ENCODE measurements around the gene SUN5. TPM values are rescaled to one million over a fixed set of nuclear protein-coding genes. Genes with fewer than 3 reads are reported as not detected.

The SUN5 gene
- total RNA-seq, 1 experiment from 2014 or later, result not detected

DNA sequence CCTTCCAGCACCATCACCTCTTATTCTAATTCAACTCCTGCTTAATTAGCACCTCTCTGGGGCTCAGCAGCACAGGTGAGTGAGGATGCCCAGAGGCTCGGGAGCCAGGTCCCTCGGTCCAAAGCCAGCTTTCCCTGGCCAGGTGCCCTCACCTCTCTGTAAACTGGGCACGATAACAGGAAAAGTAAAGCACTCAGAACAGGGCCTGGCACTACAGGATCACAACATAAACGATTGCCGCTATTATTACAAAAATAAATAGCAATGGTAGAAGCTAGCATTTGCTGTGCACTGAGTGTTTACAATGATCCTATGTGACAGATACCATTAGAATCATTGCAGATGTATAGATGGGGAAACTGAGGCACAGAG is 5.9 kb upstream of the SUN5 start:
- no peak overlapping the region for H3K9ac ChIP-seq (ENCODE audit: extremely low read depth, insufficient read length, low read length)
- H3K4me3 Mint-ChIP-seq, result no peak overlapping the region
- DNase-seq, result no peak
- H3K27me3 ChIP-seq (ENCODE audit: insufficient read depth, low read length), result no peaks in the 10 kb centered on the region
- no peaks in the 10 kb centered on the region for H3K4me1 ChIP-seq (ENCODE audit: insufficient read depth, low read length)
- H4K91ac ChIP-seq (ENCODE audit: insufficient read length, low read depth, low read length), result no peak overlapping the region
- no peak overlapping the region for H2BK5ac ChIP-seq (ENCODE audit: insufficient read length, low read length)
- H3K4me1 Mint-ChIP-seq, result peaks cover 13 to 16% of the 10 kb centered on the region in 2 experiments
- H3K9me3 ChIP-seq (ENCODE audit: control insufficient read depth, low read depth, low read length), result no peaks in the 10 kb centered on the region
- H3K23me2 ChIP-seq (ENCODE audit: insufficient read length, low read depth, low read length, poor library complexity, severe bottlenecking), result no peaks in the 10 kb centered on the region
- H2BK120ac ChIP-seq (ENCODE audit: low read depth, low read length, poor library complexity, severe bottlenecking), result no peak overlapping the region
- TF ChIP-seq, protein P1, sequence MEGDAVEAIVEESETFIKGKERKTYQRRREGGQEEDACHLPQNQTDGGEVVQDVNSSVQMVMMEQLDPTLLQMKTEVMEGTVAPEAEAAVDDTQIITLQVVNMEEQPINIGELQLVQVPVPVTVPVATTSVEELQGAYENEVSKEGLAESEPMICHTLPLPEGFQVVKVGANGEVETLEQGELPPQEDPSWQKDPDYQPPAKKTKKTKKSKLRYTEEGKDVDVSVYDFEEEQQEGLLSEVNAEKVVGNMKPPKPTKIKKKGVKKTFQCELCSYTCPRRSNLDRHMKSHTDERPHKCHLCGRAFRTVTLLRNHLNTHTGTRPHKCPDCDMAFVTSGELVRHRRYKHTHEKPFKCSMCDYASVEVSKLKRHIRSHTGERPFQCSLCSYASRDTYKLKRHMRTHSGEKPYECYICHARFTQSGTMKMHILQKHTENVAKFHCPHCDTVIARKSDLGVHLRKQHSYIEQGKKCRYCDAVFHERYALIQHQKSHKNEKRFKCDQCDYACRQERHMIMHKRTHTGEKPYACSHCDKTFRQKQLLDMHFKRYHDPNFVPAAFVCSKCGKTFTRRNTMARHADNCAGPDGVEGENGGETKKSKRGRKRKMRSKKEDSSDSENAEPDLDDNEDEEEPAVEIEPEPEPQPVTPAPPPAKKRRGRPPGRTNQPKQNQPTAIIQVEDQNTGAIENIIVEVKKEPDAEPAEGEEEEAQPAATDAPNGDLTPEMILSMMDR (conservative IDR thresholded peaks at IDR 0.05), result no peak
- no peak overlapping the region for H2AK5ac ChIP-seq (ENCODE audit: insufficient read length, low read length)
- no peak overlapping the region for H3K27ac Mint-ChIP-seq
- H3K4ac ChIP-seq (ENCODE audit: low read depth, low read length), result no peak overlapping the region
- no peak overlapping the region for H4K5ac ChIP-seq (ENCODE audit: insufficient read length, low read depth, low read length)
- WGBS (ENCODE audit: extremely low coverage, insufficient read length, low lambda C conversion rate), result no CpG with 5 or more reads among the region's 5 CpGs
- H4K20me1 ChIP-seq (ENCODE audit: control insufficient read depth, insufficient read depth, insufficient read length), result no peaks in the 10 kb centered on the region
- H3K36me3 Mint-ChIP-seq (ENCODE audit: insufficient read depth in 1 of 3, low read depth in 3 of 3), result peaks cover 0 to 3% (median 0%) of the 10 kb centered on the region in 3 experiments; a peak in 3 of 7 replicates
- H3T11ph ChIP-seq (ENCODE audit: low read length), result no peak overlapping the region
- no peak overlapping the region for H3K27ac ChIP-seq (ENCODE audit: insufficient read length, low read depth, low read length)
- no peak overlapping the region for H2BK12ac ChIP-seq (ENCODE audit: insufficient read length, low read depth, low read length)
- H4K8ac ChIP-seq (replicated peaks; ENCODE audit: insufficient read length, low read depth, low read length), result no peak overlapping the region
- peaks cover 4 to 5% of the 10 kb centered on the region in 2 experiments; a peak in 3 of 5 replicates for H3K9me3 Mint-ChIP-seq
- no peak overlapping the region for H3K18ac ChIP-seq (ENCODE audit: insufficient read length, low read depth, low read length)
- H3K4me2 ChIP-seq (ENCODE audit: insufficient read depth, insufficient read length, low read length), result no peak overlapping the region
- no peak overlapping the region; the same call in 1 of the 2 replicates for H3K14ac ChIP-seq (ENCODE audit: insufficient read depth, low read length)
- peaks cover 3% of the 10 kb centered on the region for H3K27me3 Mint-ChIP-seq (ENCODE audit: low read depth)
- no peak overlapping the region for H2AFZ ChIP-seq (ENCODE audit: low read length)
- H2BK20ac ChIP-seq (ENCODE audit: low read depth, low read length, poor library complexity, severe bottlenecking), result no peak overlapping the region
- no peak overlapping the region for H2BK15ac ChIP-seq (ENCODE audit: low read depth, low read length)
- H3K23ac ChIP-seq (ENCODE audit: insufficient read length, low read depth, low read length), result no peak overlapping the region
- no peaks in the 10 kb centered on the region for H3K79me2 ChIP-seq (ENCODE audit: insufficient read depth, low read length)
- no peak overlapping the region for H3K56ac ChIP-seq (ENCODE audit: insufficient read length, low read depth, low read length)
- H3K79me1 ChIP-seq (ENCODE audit: insufficient read depth, low read depth, low read length, poor library complexity, severe bottlenecking), result no peaks in the 10 kb centered on the region
